CD1c-positive myeloid dendritic cell (primary cell): Measurements from ENCODE around the gene IL37.

ENCODE experiments used
- DNase-seq: peaks from one replicate; pipeline ENCODE4 v3.0.0-alpha.2; 2016; ENCODE audit errors: extremely low spot score

The IL37 gene

GRCh38 chr2:112960230-112960825 lies 49.4 kb downstream of the IL37 start:
- no peak for DNase-seq

GRCh38 chr2:112962308-112963175 lies 51.6 kb downstream of the IL37 start:
- DNase-seq = no peak

- DNase-seq = no peak
These were observed 56.1 kb downstream of the IL37 start for GRCh38 chr2:112967023-112967422.
